ENCODE measurements around the gene STT3A.
"Not testable (repeated sequence)": the region's sequence is repeated elsewhere in the genome, so short reads cannot be mapped to it uniquely, and the experiment has no call there.

The STT3A gene

GRCh38 chr11:125592305-125593113, at the start of gene STT3A:
Gene STT3A, plus strand, starts transcription at chr11:125592852. Its CDS starts 3,064 bp downstream, at chr11:125595916.
- peak; percentile 96 to 100 (median 100) for DNase-seq
- intact Hi-C loops (cut with DNase I) = loop anchor here (5.0 to 10.0 kb wide), 2 partner anchors 35 to 98 kb away; partner anchors contain the start of genes CHEK1 and FEZ1

GRCh38 chr11:125550780-125551179, 41.9 kb upstream of the STT3A start:
- DNase-seq = no peak
- intact Hi-C loops (cut with DNase I) = no loop called here

- no peak for DNase-seq
- intact Hi-C loops (cut with DNase I) = no loop called here
These were observed 40.8 kb upstream of the STT3A start for GRCh38 chr11:125551835-125552342.

- no peak for DNase-seq
- intact Hi-C loops (cut with DNase I) = no loop called here
These were observed 39.7 kb upstream of the STT3A start for GRCh38 chr11:125552927-125553326.

GRCh38 chr11:125553357-125553756, 39.3 kb upstream of the STT3A start:
- DNase-seq = no peak
- intact Hi-C loops (cut with DNase I) = no loop called here

- intact Hi-C loops (cut with DNase I) = no loop called here
- no peak for DNase-seq
These were observed 38.6 kb upstream of the STT3A start for GRCh38 chr11:125554038-125554437.

- DNase-seq = no peak
- intact Hi-C loops (cut with DNase I) = no loop called here
These were observed 32.8 kb upstream of the STT3A start for GRCh38 chr11:125559888-125560287.

- DNase-seq = no peak
- intact Hi-C loops (cut with DNase I) = no loop called here
These were observed 30.7 kb upstream of the STT3A start for GRCh38 chr11:125561924-125562323.

- intact Hi-C loops (cut with DNase I) = no loop called here
- DNase-seq = no peak
These were observed 30.2 kb upstream of the STT3A start for GRCh38 chr11:125562430-125562829.

GRCh38 chr11:125564357-125564756, 28.3 kb upstream of the STT3A start:
- intact Hi-C loops (cut with DNase I) = no loop called here
- no peak for DNase-seq

- DNase-seq = no peak
These were observed 26.4 kb upstream of the STT3A start for GRCh38 chr11:125566235-125566634.

GRCh38 chr11:125568970-125569914, 23.4 kb upstream of the STT3A start, which contains the start of gene EI24:
Gene EI24, plus strand, starts transcription at chr11:125569477. Its CDS starts 3,051 bp downstream, at chr11:125572528.
- peak; percentile 79 to 97 (median 94) for DNase-seq

More at GRCh38 chr11:125566235-125566634, 26.4 kb upstream of the STT3A start:
- intact Hi-C loops (cut with DNase I) = loop anchor here (5.0 kb wide), 1 partner anchor 69 kb away; the partner anchor contains the start of gene FEZ1

GRCh38 chr11:125569915-125570621, 22.6 kb upstream of the STT3A start:
- no peak for DNase-seq
- intact Hi-C loops (cut with DNase I) = loop anchor here (5.0 to 10.0 kb wide), 2 partner anchors 73 to 135 kb away; partner anchors contain the start of gene FEZ1

More at GRCh38 chr11:125568970-125569914, 23.4 kb upstream of the STT3A start, which contains the start of gene EI24:
- intact Hi-C loops (cut with DNase I) = loop anchor here (5.0 kb wide), 1 partner anchor 72 kb away; the partner anchor contains the start of gene FEZ1

- no peak for DNase-seq
- intact Hi-C loops (cut with DNase I) = loop anchor here (10.0 kb wide), 1 partner anchor 136 kb away; no protein-coding TSS in a partner anchor
These were observed 21.7 kb upstream of the STT3A start for GRCh38 chr11:125570952-125571351.

- peak in 2 of 42 donors; percentile 34 to 55 for DNase-seq
- intact Hi-C loops (cut with DNase I) = loop anchor here (10.0 kb wide), 1 partner anchor 138 kb away; no protein-coding TSS in a partner anchor
These were observed 19.7 kb upstream of the STT3A start for GRCh38 chr11:125572916-125573315.

- intact Hi-C loops (cut with DNase I) = loop anchor here (10.0 kb wide), 1 partner anchor 142 kb away; no protein-coding TSS in a partner anchor
These were observed 15.5 kb upstream of the STT3A start for GRCh38 chr11:125577181-125577580.

GRCh38 chr11:125578783-125579182, 13.9 kb upstream of the STT3A start:
- no peak for DNase-seq
- intact Hi-C loops (cut with DNase I) = loop anchor here (10.0 kb wide), 1 partner anchor 144 kb away; no protein-coding TSS in a partner anchor

More at GRCh38 chr11:125577181-125577580, 15.5 kb upstream of the STT3A start:
- not testable (repeated sequence) for DNase-seq

GRCh38 chr11:125579811-125580210, 12.8 kb upstream of the STT3A start:
- DNase-seq = no peak
- intact Hi-C loops (cut with DNase I) = loop anchor here (10.0 kb wide), 1 partner anchor 145 kb away; no protein-coding TSS in a partner anchor

Data from head of caudate nucleus (tissue), 42 donors.